ENCODE data around the gene BAZ1A. TPM values are rescaled to one million over a fixed set of nuclear protein-coding genes. Genes with fewer than 3 reads are reported as not detected.

The BAZ1A gene
- total RNA-seq, 3 donors from 2014 or later, result 34.1 to 65.3 (median 61.0) TPM

DNA sequence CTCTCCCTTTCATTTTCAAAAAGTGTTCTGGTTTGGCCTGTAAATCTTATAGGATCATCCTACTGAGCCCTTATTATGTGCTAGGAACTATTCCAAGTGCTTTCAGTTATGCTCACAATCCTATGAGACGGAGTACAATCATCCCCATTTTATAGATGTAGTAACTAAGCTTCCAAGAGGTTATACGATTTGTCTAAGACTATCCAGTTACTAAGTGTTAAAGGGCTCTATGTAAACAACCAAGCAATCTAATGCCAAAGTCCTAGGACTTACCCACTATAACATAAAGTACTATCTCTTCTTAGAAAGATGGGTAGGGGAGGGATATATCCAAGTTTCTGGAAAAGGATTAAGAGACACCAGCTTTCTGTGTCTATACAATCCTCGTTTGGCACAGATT, 167.4 kb downstream of the BAZ1A start:
- intact Hi-C loops (cut with DNase I; ENCODE audit: low total_unique reads), result no loop called here

More for the DNA sequence above, 167.4 kb downstream of the BAZ1A start:
- Histone ChIP-seq H3K27ac (no peak overlapping the region), H3K4me1 (peaks cover 0 to 2% of the 10 kb centered on the region in 2 donors), H3K9me3 (no peaks in the 10 kb centered on the region), H3K4me3 (no peak overlapping the region), H3K27me3 (no peaks in the 10 kb centered on the region), H3K36me3 (no peaks in the 10 kb centered on the region)
- no peak for DNase-seq (ENCODE audit: low spot score in 2 of 2)
- TF ChIP-seq POLR2A (IDR thresholded peaks at IDR 0.05), result no peak
- TF ChIP-seq, protein P1, sequence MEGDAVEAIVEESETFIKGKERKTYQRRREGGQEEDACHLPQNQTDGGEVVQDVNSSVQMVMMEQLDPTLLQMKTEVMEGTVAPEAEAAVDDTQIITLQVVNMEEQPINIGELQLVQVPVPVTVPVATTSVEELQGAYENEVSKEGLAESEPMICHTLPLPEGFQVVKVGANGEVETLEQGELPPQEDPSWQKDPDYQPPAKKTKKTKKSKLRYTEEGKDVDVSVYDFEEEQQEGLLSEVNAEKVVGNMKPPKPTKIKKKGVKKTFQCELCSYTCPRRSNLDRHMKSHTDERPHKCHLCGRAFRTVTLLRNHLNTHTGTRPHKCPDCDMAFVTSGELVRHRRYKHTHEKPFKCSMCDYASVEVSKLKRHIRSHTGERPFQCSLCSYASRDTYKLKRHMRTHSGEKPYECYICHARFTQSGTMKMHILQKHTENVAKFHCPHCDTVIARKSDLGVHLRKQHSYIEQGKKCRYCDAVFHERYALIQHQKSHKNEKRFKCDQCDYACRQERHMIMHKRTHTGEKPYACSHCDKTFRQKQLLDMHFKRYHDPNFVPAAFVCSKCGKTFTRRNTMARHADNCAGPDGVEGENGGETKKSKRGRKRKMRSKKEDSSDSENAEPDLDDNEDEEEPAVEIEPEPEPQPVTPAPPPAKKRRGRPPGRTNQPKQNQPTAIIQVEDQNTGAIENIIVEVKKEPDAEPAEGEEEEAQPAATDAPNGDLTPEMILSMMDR (IDR thresholded peaks at IDR 0.05), result no peak
- no peak for TF ChIP-seq POLR2AphosphoS5 (IDR thresholded peaks at IDR 0.05)

Other genes starting within 250 kb of the BAZ1A start
- 100 to 1,000 TPM in 2 of 3 donors, 10 to 100 TPM in 1; 64.2 to 129 (median 127) TPM for gene SNX6, start 245.2 kb downstream of the BAZ1A start, total RNA-seq
- gene CFL2, start 160.8 kb downstream of the BAZ1A start, total RNA-seq, result 10 to 100 TPM; 28.8 to 75.2 (median 34.4) TPM
- 10 to 100 TPM; 35.5 to 68.1 (median 62.6) TPM for gene SRP54, start 107.6 kb upstream of the BAZ1A start, total RNA-seq
- 10 to 100 TPM; 34.4 to 54.0 (median 47.2) TPM for gene FAM177A1, start 170.9 kb upstream of the BAZ1A start, total RNA-seq
- gene PPP2R3C, start 246.6 kb upstream of the BAZ1A start, total RNA-seq, result 10 to 100 TPM; 28.2 to 32.1 (median 28.6) TPM
- gene PRORP, start 247.2 kb upstream of the BAZ1A start, total RNA-seq, result 10 to 100 TPM; 12.0 to 41.6 (median 25.2) TPM